Vagina (tissue), 2 donors: ENCODE measurements around the gene CNTD1. TPM values are rescaled to one million over a fixed set of nuclear protein-coding genes. Genes with fewer than 3 reads are reported as not detected.

Source experiments
- DNase-seq, 2 donors: peaks; one replicate each; pipeline ENCODE4 v3.0.0-alpha.2; 2017; ENCODE audit errors: extremely low spot score in 2 of 2
- H3K27ac ChIP-seq: fragments of 200-600 bp; sonication (generic); one replicate; pipeline ENCODE4 v1.5.1; 2019
- H3K27me3 ChIP-seq: fragments of 200-600 bp; sonication (generic); one replicate; pipeline ENCODE4 v1.5.1; 2019
- H3K36me3 ChIP-seq, 2 donors: fragments of 200-600 bp; sonication (generic); one replicate each; pipeline ENCODE4 v1.5.1; 2017 to 2019
- H3K4me1 ChIP-seq: fragments of 200-600 bp; sonication (generic); one replicate; pipeline ENCODE4 v1.5.1; 2019
- H3K4me3 ChIP-seq, 2 donors: fragments of 200-600 bp; sonication (generic); 1 replicate in 1 of 2; 2 replicates in 1 of 2; pipeline ENCODE4 v1.5.1; 2016 to 2019
- H3K9me3 ChIP-seq: fragments of 200-600 bp; sonication (generic); one replicate; pipeline ENCODE4 v1.5.1; 2019
- CTCF ChIP-seq, 3 experiments: fragments of 450-650 bp in 2 of 3; fragments of 200-600 bp in 1 of 3; sonication (generic) in 1 of 3; IDR thresholded peaks; one replicate each; pipeline ENCODE4 v1.5.1; 2017 to 2019; ENCODE audit warnings: antibody characterized with exemption in 3 of 3, mild to moderate bottlenecking in 2 of 3, moderate library complexity in 2 of 3
- POLR2A ChIP-seq, 2 donors: fragments of 450-650 bp; IDR thresholded peaks; one replicate each; pipeline ENCODE4 v1.6.1; 2017; ENCODE audit warnings: antibody characterized with exemption in 2 of 2, mild to moderate bottlenecking in 2 of 2, moderate library complexity in 2 of 2
- POLR2AphosphoS5 ChIP-seq, 2 donors: sonication (generic); formaldehyde crosslinking; IDR thresholded peaks; one replicate each; pipeline ENCODE4 v1.9.0; 2017; ENCODE audit warnings: antibody characterized with exemption in 2 of 2, mild to moderate bottlenecking in 2 of 2, low read depth in 1 of 2; ENCODE audit not compliant: insufficient read depth in 1 of 2
- intact Hi-C: fragments of 100-400 bp; cut with DNase I; formaldehyde crosslinking; loops from one replicate; pipeline ENCODE4 v1.15.1; 2023
- total RNA-seq: library from RNA; depleted of rRNA; stranded (reverse); fragments of >200 nt; gene quantifications from one replicate; pipeline ENCODE4 v1.2.3, GENCODE V29; 2016

Gene CNTD1
- total RNA-seq, 1 donor from 2014 or later: not detected

DNA sequence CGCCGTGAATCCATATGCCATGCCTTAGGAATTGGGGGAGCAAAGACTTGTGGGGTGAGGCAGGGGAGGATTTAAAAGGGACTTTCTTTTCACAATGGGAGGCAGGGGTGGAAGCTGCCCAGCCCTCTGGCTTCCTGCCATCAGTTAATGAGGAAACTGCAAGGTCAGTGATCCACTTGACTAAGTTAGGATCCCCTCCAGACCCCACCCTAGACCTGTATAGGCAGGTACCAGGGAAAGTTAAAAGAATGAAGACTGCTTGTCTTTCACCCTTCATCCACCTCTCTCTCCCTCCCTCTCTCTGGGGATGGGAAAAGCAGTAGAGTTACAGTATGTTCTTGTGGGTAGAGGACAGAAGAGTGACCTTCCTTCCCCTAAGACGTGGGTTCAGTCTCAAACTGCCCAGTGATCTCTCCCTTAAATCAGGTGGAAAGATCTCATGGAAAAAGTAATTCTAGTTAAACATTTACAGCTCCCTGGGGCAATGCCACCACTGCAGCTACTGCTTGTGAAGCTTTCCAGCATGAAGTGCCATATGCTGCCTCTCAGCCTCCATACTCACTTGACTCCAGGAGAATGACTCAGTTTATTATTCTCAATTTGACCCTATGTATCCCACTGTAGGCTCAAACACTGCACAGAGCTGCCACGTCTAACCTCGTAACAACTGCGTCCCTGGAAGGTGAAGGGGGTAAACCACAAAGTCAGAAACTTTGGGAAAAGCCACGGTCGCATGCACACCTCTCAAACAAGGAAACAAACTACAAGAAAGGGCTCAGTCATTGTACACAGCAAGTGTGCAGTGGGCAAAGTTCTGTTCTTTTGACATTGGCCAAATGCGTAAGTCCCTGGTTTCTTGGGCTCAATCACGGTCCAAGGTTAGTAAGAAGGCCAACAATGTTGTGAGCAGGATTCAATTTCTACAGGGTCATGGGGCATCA lies 1.3 kb upstream of the CNTD1 start:
- H3K27me3 ChIP-seq: no peaks in the 10 kb centered on the region
- peak overlapping the region; percentile 74 to 83 for H3K4me3 ChIP-seq
- H3K36me3 ChIP-seq: peaks cover 0 to 6% of the 10 kb centered on the region in 2 donors
- intact Hi-C loops: no loop called here
- DNase-seq: no peak
- peaks cover 31% of the 10 kb centered on the region for H3K4me1 ChIP-seq
- no peaks in the 10 kb centered on the region for H3K9me3 ChIP-seq
- no peak for TF ChIP-seq CTCF (IDR thresholded peaks at IDR 0.05)
- TF ChIP-seq POLR2A (IDR thresholded peaks at IDR 0.05): no peak
- peak overlapping the region; percentile 74 for H3K27ac ChIP-seq

- H3K4me1 ChIP-seq: peaks cover 31% of the 10 kb centered on the region
- no peak for DNase-seq
- H3K36me3 ChIP-seq: peaks cover 0 to 6% of the 10 kb centered on the region in 2 donors
- no peak for TF ChIP-seq CTCF (IDR thresholded peaks at IDR 0.05)
- TF ChIP-seq POLR2AphosphoS5 (IDR thresholded peaks at IDR 0.05; ENCODE audit: insufficient read depth in 1 of 2, low read depth in 1 of 2): no peak
- TF ChIP-seq POLR2A (IDR thresholded peaks at IDR 0.05): no peak
- peak overlapping the region; percentile 74 for H3K27ac ChIP-seq
- no peaks in the 10 kb centered on the region for H3K27me3 ChIP-seq
- no peaks in the 10 kb centered on the region for H3K9me3 ChIP-seq
- peak overlapping the region; percentile 74 to 83 for H3K4me3 ChIP-seq
- intact Hi-C loops: no loop called here
Observed at GRCh38 chr17:42798011-42798382, 664 bp upstream of the CNTD1 start.

DNA sequence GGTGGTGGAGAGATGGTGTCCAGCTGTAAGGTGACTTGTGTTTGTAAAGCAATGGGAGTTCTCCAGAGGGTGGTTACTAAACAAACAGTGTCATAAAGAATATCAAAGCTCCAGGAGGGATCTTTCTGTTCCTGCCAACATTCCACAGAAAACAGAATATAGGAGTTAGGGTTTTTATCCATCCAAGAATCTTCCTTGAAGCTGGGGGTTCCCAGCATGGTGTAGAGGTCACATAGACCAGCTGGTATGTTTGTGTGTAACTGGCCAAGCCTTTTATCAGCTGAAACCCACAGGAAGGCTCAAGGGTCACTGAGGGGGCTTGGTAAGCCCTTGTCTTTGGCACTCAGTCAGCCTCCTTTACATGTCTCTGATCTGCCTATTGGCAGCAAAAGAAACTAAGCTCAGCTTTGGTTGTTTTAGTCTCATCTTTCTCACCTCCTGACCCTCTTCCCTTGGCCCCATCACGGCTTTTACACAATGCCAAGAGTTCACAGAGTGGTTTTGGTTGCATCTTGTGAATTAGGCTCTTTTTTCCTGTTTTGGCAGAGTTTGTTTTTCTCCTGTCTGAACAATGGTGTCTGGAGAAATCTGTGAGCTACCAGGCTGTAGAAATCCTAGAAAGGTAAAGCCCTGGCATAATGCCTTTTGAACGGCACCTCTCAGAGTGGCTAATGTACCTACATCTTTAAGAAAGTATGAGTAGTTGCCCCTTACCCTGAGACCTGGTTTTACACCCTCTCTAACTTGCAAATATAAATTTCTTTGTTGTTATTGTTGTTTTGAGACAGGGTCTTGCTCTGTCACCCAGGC lies 4.6 kb downstream of the CNTD1 start:
- intact Hi-C loops: no loop called here
- DNase-seq: no peak
- no peak overlapping the region for H3K27ac ChIP-seq
- no peaks in the 10 kb centered on the region for H3K36me3 ChIP-seq
- H3K9me3 ChIP-seq: no peaks in the 10 kb centered on the region
- peaks cover 5% of the 10 kb centered on the region for H3K4me1 ChIP-seq
- TF ChIP-seq POLR2AphosphoS5 (IDR thresholded peaks at IDR 0.05; ENCODE audit: insufficient read depth in 1 of 2, low read depth in 1 of 2): no peak
- no peak for TF ChIP-seq POLR2A (IDR thresholded peaks at IDR 0.05)
- no peak for TF ChIP-seq CTCF (IDR thresholded peaks at IDR 0.05)
- H3K4me3 ChIP-seq: no peak overlapping the region
- H3K27me3 ChIP-seq: no peaks in the 10 kb centered on the region

GRCh38 chr17:42804918-42805367 lies 6.3 kb downstream of the CNTD1 start:
- H3K27me3 ChIP-seq: no peaks in the 10 kb centered on the region
- H3K36me3 ChIP-seq: peaks cover 0 to 9% of the 10 kb centered on the region in 2 donors
- no peak for TF ChIP-seq CTCF (IDR thresholded peaks at IDR 0.05)
- TF ChIP-seq POLR2A (IDR thresholded peaks at IDR 0.05): no peak
- TF ChIP-seq POLR2AphosphoS5 (IDR thresholded peaks at IDR 0.05; ENCODE audit: insufficient read depth in 1 of 2, low read depth in 1 of 2): no peak
- intact Hi-C loops: no loop called here
- H3K4me3 ChIP-seq: no peak overlapping the region
- no peaks in the 10 kb centered on the region for H3K9me3 ChIP-seq
- DNase-seq: no peak
- no peak overlapping the region for H3K27ac ChIP-seq
- H3K4me1 ChIP-seq: no peaks in the 10 kb centered on the region
